Heart left ventricle (tissue), 16 donors: ENCODE results near the gene TRIML2. TPM values are rescaled to one million over a fixed set of nuclear protein-coding genes. Genes with fewer than 3 reads are reported as not detected.
"Not testable (repeated sequence)": the region's sequence is repeated elsewhere in the genome, so short reads cannot be mapped to it uniquely, and the experiment has no call there.

Experiments
- ATAC-seq, 4 donors: fragments of 200-7000 bp; cut with Tn5 transposase; one replicate each; pipeline ENCODE4 v1.9.1; 2020 to 2022; ENCODE audit warnings: moderate library complexity in 4 of 4, mild to moderate bottlenecking in 3 of 4, moderate number of reproducible peaks in 1 of 4
- DNase-seq, 5 donors: peaks; one replicate each; pipeline ENCODE4 v3.0.0-alpha.2; 2020
- H3K27ac ChIP-seq, 12 donors: fragments of 200-600 bp; sonication (generic) in 4 of 12; one replicate each; pipeline versions ENCODE4 v1.5.0 to v1.8.0; 2016 to 2022; ENCODE audit warnings: mild to moderate bottlenecking in 2 of 12
- H3K27me3 ChIP-seq, 9 donors: fragments of 200-600 bp; sonication (generic) in 2 of 9; one replicate each; pipeline versions ENCODE4 v1.5.1 to v1.8.0; 2016 to 2022; ENCODE audit warnings: mild to moderate bottlenecking in 3 of 9
- H3K36me3 ChIP-seq, 9 donors: fragments of 200-600 bp; sonication (generic) in 2 of 9; one replicate each; pipeline versions ENCODE4 v1.5.0 to v1.8.0; 2018 to 2022; ENCODE audit warnings: mild to moderate bottlenecking in 2 of 9
- H3K4me1 ChIP-seq, 12 donors: fragments of 200-600 bp; sonication (generic) in 4 of 12; one replicate each; pipeline versions ENCODE4 v1.5.0 to v1.8.0; 2016 to 2022; ENCODE audit warnings: mild to moderate bottlenecking in 3 of 12
- H3K4me3 ChIP-seq, 12 donors: fragments of 200-600 bp; sonication (generic) in 4 of 12; one replicate each; pipeline versions ENCODE4 v1.5.0 to v1.8.0; 2017 to 2022; ENCODE audit warnings: mild to moderate bottlenecking in 9 of 12, moderate library complexity in 4 of 12
- H3K9me3 ChIP-seq, 12 donors: fragments of 200-600 bp; sonication (generic) in 4 of 12; one replicate each; pipeline versions ENCODE4 v1.5.0 to v1.8.0; 2016 to 2022; ENCODE audit warnings: mild to moderate bottlenecking in 1 of 12
- CTCF ChIP-seq, 12 donors: fragments of 200-600 bp; sonication (generic) in 4 of 12; IDR thresholded peaks; one replicate each; pipeline versions ENCODE4 v1.5.0 to v1.8.0; 2018 to 2022; ENCODE audit warnings: antibody characterized with exemption in 12 of 12, mild to moderate bottlenecking in 5 of 12
- POLR2A ChIP-seq, 2 donors: fragments of 450-650 bp; IDR thresholded peaks; one replicate each; pipeline ENCODE4 v1.6.1; 2017; ENCODE audit warnings: antibody characterized with exemption in 2 of 2, mild to moderate bottlenecking in 2 of 2, moderate library complexity in 2 of 2
- WGBS, 4 donors: extraction: QIAGEN DNeasy Blood & Tissue Kit in 2 of 4; methylation state at CpG; one replicate each; pipeline versions ENCODE4 v1.1.5 to v1.1.7; 2013 to 2018; 5-methylcytosine and 5-hydroxymethylcytosine counted together
- intact Hi-C, 10 donors: fragments of 100-400 bp; cut with DNase I; formaldehyde crosslinking; loops; one replicate each; pipeline versions ENCODE4 v1.11.1 to v1.14.2; 2022
- polyA plus RNA-seq, 2 donors: library from polyadenylated mRNA; stranded (reverse); fragments of 200-250 nt; gene quantifications; one replicate each; pipeline ENCODE4 v1.2.3, GENCODE V29; 2013
- total RNA-seq, 9 donors: library from RNA; depleted of rRNA in 2 of 9; stranded (reverse); fragments of >200 nt in 2 of 9; fragmentation: NEBNext Ultra II Directional in 3 of 9; extraction: Animal tissue kit (Norgen Biotek cat#: 25700) in 3 of 9; gene quantifications; one replicate each; pipeline versions ENCODE4 v1.1.0 to v1.2.4, GENCODE V29; 2016 to 2023
- donor health status: ischemic (EF 13 %, LVEDD 7.1; RV severe dilation, severe dysfunction).
- donor health status: healthy with polysubstance abuse.
- donor health status: DM: no; HTN: yes; CAD: no.
- donor health status: DM: no; HTN: no; CAD: no.
- donor health status: ischemic (EF 25% LVEDD 6.9; RV normal size, moderate dysfunction).
- donor health status: ischemic (EF 25% LVEDD 5.7; RV mildly dilated, moderate dysfunction).
- donor health status: healthy.
- donor health status: DM: yes; HTN: yes; CAD: no.
- donor health status: ischemic (EF 35%, LVEDD 5.7; RV mildly dilated, moderate dysfunction).
- donor health status: nonischemic (EF 11% LVEDD 7.7; RV severe dilation, severe dysfunction).
- donor health status: DM: yes; HTN: yes; CAD: no.
- donor health status: PGD.
- donor health status: ischemic (EF 29% LVEDD 5.4; RV normal size, mild dysfunction).
- donor health status: nonischemic (EF 23%, LVEDD 6.1; RV moderate dilation, normal function).

Gene TRIML2
- total and polyA plus RNA-seq, 11 donors, result not detected

- ATAC-seq, result no peak
- no peaks in the 10 kb centered on the region for H3K36me3 ChIP-seq
- WGBS, 4 donors, result 75 to 84% (median 80%) methylated on average over 3 of the region's 3 CpGs
Observed at GRCh38 chr4:188046657-188047056, 62.7 kb downstream of the TRIML2 start.

GRCh38 chr4:188045461-188045860 is 63.9 kb downstream of the TRIML2 start:
- H3K27me3 ChIP-seq, H3K4me3 ChIP-seq, DNase-seq, ATAC-seq, H3K9me3 ChIP-seq, H3K27ac ChIP-seq, H3K36me3 ChIP-seq, H3K4me1 ChIP-seq, intact Hi-C loops: not testable (repeated sequence)
- 92 to 94% (median 92%) methylated on average over 10 of the region's 10 CpGs for WGBS, 4 donors

More at GRCh38 chr4:188046657-188047056, 62.7 kb downstream of the TRIML2 start:
- no peaks in the 10 kb centered on the region for H3K9me3 ChIP-seq
- TF ChIP-seq CTCF (IDR thresholded peaks at IDR 0.05) (no peak), POLR2A (IDR thresholded peaks at IDR 0.05) (no peak)
- no peak for DNase-seq
- H3K27me3 ChIP-seq, result peaks cover 0 to under 1% (median 0%) of the 10 kb centered on the region in 9 donors
- H3K4me3 ChIP-seq, result no peak overlapping the region
- no peak overlapping the region for H3K27ac ChIP-seq
- H3K4me1 ChIP-seq, result no peaks in the 10 kb centered on the region
- intact Hi-C loops, result no loop called here

- peaks cover 0 to 7% (median 0%) of the 10 kb centered on the region in 9 donors for H3K27me3 ChIP-seq
- no peak overlapping the region for H3K27ac ChIP-seq
- no peak for DNase-seq
- H3K4me3 ChIP-seq, result no peak overlapping the region
- ATAC-seq, result no peak
- WGBS, 4 donors, result 86 to 96% (median 93%) methylated on average over 5 of the region's 5 CpGs
- H3K36me3 ChIP-seq, result no peaks in the 10 kb centered on the region
- no peaks in the 10 kb centered on the region for H3K9me3 ChIP-seq
- no peak for TF ChIP-seq POLR2A (IDR thresholded peaks at IDR 0.05)
- no peak for TF ChIP-seq CTCF (IDR thresholded peaks at IDR 0.05)
- no peaks in the 10 kb centered on the region for H3K4me1 ChIP-seq
- intact Hi-C loops, result no loop called here
Observed at GRCh38 chr4:188043154-188043553, 66.2 kb downstream of the TRIML2 start.

- Histone ChIP-seq H3K27ac (no peak overlapping the region), H3K36me3 (no peaks in the 10 kb centered on the region), H3K27me3 (peaks cover 0 to 7% (median 0%) of the 10 kb centered on the region in 9 donors), H3K9me3 (no peaks in the 10 kb centered on the region), H3K4me3 (no peak overlapping the region), H3K4me1 (no peaks in the 10 kb centered on the region)
- WGBS, 4 donors, result 57 to 68% (median 62%) methylated on average over 13 to 15 of the region's 15 CpGs
- TF ChIP-seq CTCF (IDR thresholded peaks at IDR 0.05) (no peak), POLR2A (IDR thresholded peaks at IDR 0.05) (no peak)
- intact Hi-C loops, result no loop called here
- DNase-seq, result no peak
- no peak for ATAC-seq
Observed at GRCh38 chr4:188042191-188042590, 67.2 kb downstream of the TRIML2 start.

GRCh38 chr4:188041721-188042120 is 67.7 kb downstream of the TRIML2 start:
- Histone ChIP-seq H3K36me3 (no peaks in the 10 kb centered on the region), H3K4me3 (no peak overlapping the region), H3K4me1 (no peaks in the 10 kb centered on the region), H3K27me3 (peaks cover 0 to 7% (median 0%) of the 10 kb centered on the region in 9 donors), H3K27ac (no peak overlapping the region), H3K9me3 (no peaks in the 10 kb centered on the region)
- DNase-seq (no peak), ATAC-seq (no peak)
- intact Hi-C loops, result no loop called here
- no peak for TF ChIP-seq CTCF (IDR thresholded peaks at IDR 0.05)
- WGBS, 4 donors, result 76 to 88% (median 83%) methylated on average over 20 to 21 of the region's 21 CpGs
